Peyer's patch (tissue), 4 donors: ENCODE results near the gene IBSP.

Source experiments
- CTCF ChIP-seq, 6 experiments: fragments of 450-650 bp in 4 of 6; fragments of 200-600 bp in 2 of 6; sonication (generic) in 1 of 6; IDR thresholded peaks; one replicate each; pipeline ENCODE4 v1.5.1; 2017 to 2019; ENCODE audit warnings: antibody characterized with exemption in 6 of 6, mild to moderate bottlenecking in 3 of 6, moderate library complexity in 1 of 6
- POLR2A ChIP-seq, 2 donors: fragments of 450-650 bp; IDR thresholded peaks; one replicate each; pipeline ENCODE4 v1.5.1; 2017; ENCODE audit warnings: antibody characterized with exemption in 2 of 2, mild to moderate bottlenecking in 2 of 2, moderate library complexity in 2 of 2

GRCh38 chr4:87802858-87803257 lies 3.5 kb downstream of the IBSP start:
- TF ChIP-seq CTCF (IDR thresholded peaks at IDR 0.05) (no peak), POLR2A (IDR thresholded peaks at IDR 0.05) (no peak)
